Measurements from ENCODE around the gene MYT1.

MYT1 gene

DNA sequence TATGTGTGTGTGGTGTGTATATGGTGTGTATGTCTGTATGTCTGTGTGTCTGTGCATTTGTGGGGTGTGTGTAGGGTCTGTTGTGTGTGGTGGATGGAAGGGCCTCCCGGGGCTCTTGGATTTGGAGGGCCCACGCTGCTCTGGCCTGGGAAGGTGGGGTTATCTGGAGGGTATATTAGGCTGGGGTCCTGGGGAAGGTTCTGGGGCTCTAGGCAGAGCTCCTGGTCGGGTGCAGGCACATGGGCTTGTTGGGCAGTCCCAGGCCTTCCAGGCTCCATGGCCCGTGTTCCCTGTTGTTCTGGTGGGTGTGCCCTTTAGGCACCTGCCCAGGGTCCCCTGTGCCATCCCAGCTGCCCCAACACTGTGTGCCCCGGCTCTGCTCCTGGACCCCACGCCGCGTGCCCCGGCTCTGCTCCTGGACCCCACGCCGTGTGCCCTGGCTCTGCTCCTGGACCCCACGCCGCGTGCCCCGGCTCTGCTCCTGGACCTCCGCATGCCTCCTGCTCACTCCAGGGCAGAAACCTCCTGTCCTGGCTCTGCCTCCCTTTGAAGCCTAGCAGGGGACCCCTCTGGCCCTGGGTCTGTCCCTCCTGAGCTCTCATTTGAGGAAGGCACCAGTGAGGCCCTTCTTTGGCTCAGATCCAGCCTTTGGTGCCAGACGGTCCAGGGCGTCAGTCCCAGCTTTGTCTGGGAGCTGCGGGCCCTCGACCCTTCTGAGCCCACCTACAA lies 10.2 kb upstream of the MYT1 start:
- DNase-seq (ENCODE audit: low read depth in 2 of 2), result no peak

DNA sequence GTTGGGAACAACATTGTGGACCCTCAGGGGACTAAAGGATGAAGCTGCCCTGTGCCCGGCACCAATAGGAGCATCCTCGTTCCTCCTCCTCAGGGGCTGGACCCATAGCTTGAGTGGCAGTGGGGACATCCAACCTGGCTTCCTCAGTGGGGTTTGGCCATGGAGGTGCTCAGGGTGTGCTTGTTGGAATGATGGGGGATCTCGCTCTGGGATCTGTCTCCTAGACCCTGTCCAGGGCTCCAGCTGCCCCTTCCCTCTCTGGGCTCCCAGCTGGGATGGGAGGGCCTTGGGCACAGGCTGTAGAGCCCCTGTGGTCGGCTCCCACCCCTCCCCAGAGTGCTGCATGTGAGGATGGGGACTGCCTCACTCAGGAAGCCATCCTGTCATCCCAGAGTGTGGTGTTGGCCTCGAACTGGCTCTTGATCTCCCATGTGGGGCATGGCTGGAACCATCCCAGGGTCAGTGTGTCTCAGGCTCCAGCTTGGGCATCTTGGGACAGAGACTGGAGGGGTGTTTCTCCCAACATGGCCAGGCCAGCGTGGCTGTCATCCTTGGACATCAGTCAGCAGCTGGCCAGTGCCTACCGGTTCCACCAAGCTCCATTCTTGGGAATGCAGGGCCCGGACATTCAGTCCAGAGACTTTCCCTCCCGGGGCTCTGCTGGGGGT lies 9.5 kb upstream of the MYT1 start:
- DNase-seq (ENCODE audit: low read depth in 2 of 2), result no peak

DNA sequence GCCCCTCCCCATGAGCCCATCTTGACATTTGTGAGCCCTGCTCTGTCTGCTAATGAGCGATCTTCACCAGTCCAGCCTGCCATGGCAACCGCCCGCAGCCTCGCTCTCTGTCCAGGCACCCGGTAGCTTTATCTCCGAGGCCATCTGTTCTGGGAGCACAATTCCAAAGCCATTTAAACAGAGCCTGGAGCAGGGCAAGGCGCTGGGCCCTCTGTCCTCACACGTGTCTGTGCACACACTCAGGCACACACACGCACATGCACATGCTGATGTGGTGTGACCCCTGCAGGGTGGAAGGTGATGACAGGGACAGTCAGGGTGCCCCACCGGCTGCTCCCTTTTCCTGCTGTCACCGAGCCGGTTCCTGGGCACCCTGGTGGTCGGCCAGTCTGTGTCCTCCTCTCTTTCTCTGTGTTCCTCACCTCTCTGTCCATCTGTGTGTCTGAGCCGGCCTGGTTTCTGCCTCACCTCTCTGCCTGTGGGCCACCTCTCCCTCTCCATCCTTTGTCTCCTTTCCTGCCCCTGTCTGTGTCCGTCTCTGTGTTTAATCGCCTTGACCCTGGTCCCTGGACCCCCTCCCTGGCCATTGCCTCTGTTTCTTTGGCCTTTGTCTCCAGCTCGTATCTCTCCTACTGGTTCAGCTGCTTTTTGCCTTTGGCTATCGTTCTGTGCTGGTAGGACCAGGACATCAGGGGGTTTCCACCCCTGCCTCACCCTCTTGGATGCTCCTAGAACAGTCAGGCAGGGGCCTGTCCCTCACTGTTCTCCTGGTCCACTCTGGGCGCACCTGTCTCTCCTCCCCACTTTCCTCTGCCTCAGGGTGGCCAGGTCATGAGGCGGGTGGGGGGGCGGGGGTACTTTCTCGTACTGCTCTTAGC lies 8.8 kb upstream of the MYT1 start:
- DNase-seq (ENCODE audit: low read depth in 2 of 2), result no peak

DNA sequence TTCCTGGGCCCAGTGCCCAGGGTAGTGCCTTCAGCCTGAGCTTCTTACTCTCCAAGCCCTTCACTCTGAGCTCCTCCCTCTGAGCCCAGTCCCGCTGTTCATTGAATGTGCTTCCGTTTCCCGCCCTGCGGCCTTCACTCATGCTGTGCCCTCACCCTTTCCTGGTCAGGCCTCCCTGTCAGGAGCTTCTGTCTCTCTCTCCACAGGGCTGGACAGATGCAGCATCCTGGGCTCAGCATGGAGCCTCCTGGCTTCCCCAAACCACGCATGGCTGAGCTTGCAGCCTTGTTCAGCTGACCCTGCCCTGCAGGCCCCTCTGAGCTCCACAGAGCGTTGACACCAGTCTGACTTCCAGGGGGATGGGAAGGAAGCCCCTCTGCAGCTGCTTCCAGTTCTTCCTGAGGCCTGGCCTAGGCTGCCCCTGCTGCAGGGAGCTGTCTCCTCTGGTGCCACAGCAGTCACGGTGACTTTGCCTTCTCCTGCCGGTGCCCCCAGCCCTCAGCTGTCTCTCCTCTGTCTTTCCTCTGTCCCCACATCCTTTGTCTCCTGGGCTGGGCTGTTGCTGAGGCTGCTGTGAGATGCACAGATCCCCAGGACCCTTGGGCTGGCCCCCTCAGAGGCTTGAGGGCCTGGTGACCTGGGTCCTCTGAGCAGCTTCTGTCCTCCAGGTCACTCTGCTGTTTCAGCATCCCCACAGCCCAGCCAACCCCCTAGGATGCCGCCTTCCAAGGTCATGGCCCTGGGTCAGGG lies 7.9 kb upstream of the MYT1 start:
- no peak for DNase-seq (ENCODE audit: low read depth in 2 of 2)

DNA sequence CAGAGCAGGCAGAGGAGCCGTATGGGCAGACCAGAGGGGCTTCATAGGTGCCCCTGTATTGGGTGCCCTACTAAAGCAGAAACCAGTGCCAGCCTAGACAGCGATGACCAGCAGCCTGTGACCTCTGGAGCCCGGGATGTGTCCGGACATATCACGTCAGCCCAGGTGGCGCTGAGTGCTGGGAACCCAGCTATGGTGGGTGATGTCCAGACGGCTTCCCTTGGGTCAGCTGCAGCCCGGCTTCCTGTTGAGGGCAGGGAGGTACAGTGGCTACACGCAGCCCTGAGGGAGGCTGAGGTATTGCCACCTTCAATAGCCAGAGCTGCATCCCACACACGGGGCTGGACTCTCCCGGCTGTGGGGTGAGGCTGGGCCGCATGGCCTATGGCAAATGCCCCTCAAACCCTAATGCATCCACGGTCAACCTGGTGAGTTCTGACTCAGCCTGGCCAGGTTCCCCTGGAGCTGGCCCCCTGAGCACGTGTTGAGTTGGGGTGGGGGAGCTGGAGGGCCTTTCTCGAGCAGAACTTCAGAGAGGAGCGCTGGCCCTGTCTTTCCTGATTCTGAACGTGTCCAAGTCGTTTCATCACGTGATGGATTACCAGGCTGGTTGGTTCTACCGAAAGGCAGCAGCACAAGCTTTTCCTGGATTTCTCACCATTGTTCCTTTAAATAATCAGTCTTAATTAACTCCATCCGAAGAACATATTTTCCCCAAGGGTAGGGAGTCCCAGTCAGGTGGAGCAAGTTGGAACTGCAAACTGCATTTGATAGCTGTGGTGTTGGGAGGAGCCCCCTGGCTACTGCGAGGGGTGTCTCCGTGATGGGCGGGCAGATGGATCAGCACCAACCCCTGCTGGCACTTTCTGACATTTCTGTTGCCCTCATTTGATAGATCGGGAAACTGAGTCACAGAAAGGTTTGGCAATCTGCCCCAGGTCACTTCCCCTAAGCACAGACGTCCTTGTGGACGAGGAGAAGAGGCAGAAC lies 7.1 kb upstream of the MYT1 start:
- DNase-seq (ENCODE audit: low read depth in 2 of 2), result no peak

DNA sequence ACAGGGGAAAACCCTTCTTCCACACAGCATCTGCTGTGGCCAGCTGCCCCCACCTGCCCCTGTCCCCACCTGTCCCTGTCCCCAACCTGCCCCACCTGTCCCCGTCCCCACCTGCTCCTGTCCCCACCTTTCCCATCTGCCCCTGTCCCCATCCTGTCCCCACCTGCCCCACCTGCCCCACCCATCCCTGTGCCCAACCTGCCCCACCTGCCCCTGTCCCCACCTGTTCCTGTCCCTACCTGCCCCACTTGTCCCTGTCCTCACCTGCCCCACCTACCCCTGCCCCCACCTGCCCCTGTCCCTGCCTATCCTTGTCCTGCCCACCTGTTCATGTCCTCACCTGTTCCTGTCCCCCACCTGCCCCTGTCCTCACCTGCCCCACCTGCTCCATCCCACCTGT lies 6.4 kb upstream of the MYT1 start:
- DNase-seq (ENCODE audit: low read depth in 2 of 2), result no peak

DNA sequence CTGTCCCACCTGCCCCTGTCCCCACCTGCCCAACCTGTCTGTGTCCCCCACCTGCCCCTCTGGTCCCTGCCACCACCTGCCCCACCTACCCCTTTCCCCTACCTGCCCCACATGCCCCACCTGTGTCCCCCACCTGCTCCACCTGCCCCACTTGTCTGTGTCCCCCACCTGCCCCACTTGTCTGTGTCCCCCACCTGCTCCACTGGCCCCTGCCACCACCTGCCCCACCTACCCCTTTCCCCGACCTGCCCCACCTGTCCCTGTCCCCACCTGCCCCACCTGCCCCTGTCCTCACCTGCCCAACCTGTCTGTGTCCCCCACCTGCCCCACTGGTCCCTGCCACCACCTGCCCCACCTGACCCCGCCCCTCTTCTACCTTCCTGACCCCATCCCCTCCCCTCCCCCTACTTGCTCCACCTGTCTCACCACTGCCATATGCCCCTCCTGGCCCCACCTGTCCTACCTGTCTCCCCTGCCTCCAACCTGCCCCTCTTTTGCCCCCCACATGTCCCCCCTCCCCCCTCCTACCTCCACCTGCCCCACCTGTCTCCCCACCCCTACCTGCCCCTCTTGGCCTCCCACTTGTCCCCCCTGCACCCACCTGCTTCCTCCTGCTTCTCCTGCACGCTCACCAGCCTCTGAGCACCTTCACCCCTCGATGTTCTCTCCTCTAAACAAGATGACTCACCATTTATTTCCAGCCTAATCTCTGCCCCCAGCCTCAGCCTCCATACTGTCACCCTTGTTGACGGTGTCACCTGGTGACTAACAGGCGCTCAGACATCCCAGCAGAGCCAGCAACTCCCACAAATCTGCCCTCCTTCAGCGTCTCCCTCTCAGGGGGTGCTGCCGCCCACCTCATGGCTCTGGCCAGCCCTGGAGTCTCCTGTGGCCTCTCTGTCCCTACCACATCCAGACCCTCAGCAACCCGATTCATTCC lies 5.6 kb upstream of the MYT1 start:
- DNase-seq (ENCODE audit: low read depth in 2 of 2), result no peak

DNA sequence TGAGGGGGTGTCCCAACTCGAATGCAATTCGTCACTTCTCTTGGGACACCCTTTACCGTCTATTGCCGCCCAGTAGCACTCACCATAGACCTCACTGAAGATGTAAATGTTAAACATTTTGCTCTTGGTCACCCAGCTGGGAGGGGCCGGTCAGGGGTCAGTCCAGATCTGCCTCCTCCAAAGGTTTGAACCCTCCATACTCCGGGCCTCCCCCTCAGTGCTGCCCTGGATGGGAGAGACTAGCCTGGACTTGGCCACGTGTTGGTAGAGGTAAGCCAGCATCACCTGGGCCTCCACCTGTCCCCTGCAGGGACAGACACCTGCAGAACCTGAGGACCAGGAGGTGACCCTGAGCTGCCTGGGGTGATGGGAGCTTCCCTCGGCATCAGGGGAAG lies 5.0 kb upstream of the MYT1 start:
- no peak for DNase-seq (ENCODE audit: low read depth in 2 of 2)

DNA sequence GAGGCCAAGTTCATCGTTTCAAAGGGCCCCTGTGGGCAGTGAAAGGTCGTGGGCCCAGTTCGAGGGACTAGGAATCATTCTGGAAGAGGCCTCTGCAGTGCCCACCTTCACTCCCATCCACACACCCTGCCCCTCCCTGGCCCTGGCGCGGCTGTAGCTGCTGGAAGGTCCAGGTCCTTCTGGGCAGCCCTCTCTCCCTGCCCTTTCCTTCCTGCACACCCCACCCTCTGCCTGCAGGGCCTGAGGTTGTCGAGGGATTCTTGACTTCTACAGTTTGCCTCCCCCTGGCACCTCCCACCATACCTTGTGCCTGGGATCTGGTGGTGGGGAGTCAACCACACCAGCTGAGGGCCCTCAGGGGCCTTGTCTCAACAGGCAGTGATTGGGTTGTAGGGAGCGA lies 4.5 kb upstream of the MYT1 start:
- no peak for DNase-seq (ENCODE audit: low read depth in 2 of 2)

DNA sequence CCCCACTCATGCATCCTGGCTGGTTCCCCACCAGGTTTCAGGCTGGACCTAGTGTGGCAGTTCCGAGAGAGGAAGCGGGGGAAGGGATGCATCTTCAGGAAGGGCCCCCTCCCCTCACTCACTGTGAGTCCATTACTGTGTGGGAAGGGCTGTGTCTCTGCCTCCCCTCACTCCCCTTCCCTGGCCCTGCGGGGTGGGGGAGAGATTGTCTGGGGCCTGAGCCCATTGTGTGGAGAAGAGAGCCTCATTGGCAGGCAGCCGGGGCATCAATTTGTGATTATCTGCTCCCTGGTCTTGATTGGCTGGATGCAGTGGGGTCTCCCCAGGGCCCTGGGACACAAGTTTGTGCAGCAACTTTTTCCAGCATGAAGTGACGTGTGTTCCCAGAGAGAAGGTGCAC lies 4.1 kb upstream of the MYT1 start:
- DNase-seq (ENCODE audit: low read depth in 2 of 2), result no peak

DNA sequence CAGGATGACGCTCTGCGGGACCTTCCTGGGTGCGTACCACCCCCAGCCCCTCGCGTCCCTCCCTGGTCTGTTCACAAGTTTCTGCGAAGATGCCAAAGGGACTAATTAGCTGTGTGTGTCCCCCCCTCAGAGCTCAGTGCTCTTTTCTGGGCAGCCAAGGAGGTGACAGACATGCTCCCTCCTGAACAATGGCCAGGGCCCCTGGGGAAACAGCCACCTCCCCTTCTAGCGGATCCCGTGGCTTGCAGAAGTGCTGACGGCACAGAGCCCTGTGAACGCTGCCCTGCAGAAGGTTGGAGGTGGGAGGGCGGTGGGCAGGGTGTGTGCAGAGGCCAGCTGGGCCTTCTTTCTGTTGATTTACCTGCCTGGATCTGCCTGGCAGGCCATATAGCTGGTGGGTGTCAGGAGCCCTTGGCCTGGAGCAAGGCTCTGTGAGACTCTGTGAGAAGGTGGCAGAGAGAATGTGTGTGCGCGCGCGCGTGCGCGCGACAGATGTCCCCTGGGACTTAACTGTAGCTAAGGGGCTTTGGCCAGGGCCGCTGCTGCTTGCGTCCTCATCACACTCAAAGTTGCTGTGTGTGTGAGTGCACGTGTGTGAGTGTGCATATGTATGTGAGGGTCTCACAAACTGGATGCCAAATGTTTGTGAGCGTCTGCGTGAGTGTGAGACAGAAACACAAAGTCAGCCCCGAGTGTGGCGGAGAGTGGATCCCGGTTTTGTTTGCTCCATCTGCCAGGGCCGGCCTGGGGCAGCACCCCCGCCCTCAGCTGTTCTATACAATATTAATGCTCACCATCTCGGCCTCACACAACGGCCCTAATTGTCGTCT lies 3.5 kb upstream of the MYT1 start:
- no peak for DNase-seq (ENCODE audit: low read depth in 2 of 2)

DNA sequence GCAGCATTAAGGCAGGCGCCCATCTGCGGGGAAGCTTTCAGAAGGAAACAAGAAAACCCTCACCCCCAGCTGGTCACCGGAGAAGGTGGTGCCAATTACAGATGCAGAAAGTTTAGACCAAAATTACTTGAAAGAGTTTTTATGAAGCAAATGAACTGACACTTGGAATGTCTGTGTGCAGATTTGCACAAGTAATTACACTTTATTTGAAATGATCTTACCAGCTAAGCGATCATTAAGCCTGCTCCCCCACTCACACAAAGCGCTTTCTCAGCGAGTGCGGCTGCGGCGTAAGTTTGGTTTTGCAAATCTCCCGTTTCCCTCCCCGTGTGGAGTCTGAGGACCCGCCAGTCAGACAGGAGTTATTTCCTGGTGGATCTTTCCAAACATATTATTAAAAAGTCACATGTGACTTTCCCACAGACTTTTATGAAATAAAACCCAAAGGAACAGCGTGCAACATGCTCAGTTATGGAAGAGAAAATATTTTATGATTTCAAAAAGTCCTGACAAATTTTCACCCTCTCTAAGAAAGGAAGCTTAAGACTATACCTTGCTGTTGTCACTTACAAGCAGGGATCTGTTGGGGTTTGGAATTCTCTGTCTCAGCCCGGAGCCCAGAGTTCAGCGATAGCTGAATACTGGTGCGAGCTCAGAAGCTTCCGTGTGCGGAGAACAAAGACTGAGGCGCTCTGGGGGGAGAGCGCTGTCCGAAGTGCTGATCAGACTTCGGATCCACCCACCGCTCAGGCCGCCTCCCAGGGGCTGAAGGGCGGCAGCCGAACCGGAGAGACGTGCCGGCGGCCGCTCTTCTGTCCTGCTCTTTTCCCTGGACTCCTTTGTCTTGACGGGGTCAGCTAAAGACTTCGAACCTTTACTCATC lies 2.7 kb upstream of the MYT1 start:
- DNase-seq (ENCODE audit: low read depth in 2 of 2), result no peak

DNA sequence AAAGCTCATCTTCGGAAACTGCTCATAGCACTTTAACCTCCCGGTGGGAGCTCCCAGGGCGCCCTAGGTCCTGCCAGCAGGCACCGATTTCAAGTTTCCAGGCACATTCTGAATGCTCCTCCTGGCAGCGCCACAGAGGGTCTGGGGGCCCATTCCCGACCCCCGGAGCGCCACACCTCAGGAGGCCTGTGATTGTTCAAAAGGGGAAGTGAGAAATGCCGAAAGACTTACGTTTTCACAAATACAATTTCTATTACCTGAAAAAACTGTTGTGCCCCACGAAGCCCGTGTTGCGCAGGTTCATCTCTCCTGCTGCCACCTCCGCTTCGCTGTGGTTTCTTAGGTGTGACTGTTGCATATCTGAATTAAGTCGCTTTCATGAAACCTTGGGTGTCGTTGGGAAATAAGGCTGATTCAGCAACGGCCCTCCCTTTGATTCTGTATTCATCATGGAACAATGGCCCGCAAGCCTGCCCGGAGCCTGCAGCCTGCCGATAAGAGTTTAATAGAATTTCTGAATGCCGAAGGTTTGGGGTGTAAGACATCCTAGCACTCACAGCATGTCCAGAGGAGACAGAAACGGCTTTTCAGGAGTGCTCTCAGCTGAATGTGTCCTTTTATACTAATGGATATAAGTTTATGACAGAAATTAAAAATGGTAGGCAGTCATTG lies 1.9 kb upstream of the MYT1 start:
- DNase-seq (ENCODE audit: low read depth in 2 of 2), result no peak

DNA sequence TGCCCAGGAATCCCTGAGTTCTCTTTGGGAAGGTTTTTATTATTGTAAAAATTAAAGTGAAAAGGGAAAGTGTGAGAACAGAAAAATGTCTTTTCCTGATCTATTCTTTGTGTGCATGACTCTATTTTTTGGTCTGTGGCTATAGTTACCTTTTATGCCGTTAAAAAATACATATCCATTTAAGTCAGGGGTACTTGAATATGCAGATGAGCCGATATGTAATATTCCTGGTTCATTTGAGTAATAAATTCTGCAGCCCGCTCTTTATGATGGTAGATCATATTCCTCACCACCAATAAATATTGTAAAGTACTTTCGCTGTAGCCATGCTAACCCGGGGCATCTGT lies 503 bp upstream of the MYT1 start:
- no peak for DNase-seq (ENCODE audit: low read depth in 2 of 2)

DNA sequence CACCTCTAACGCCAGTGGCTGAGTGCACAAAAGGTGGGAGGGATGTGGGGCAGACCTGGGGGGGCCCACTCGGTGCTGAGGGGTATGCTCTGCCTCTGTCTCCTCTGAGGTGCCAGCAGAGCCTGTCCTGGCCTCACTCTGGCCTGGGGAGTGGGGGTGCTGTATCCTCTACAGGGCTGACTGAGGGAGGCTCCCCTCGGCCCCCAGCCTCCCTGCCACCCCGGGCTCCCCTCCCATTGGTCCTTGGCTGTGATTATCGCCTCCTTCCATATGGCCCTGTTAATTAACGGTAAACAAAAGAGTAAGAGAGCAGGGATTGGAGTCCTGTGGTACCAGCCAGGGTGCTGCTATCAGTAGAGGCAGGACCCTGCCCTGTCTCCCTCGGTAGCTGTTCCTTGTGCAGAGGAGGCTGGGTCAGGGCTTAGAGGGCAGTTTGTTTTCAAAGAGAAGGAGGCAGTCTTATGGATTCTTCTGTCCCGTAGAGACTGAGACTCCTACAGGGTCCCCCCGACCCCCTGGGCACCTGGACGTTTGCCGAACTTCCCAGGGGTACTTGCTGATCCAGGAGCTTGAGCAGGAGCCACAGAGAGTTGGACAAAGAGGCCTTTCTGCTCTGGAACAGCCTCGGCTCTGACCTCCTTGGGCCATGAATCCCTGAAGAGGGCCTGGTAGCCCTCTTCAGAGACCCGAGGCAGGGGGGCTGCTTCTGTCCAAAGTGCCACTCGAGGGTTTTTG lies 1.8 kb downstream of the MYT1 start:
- no peak for DNase-seq (ENCODE audit: low read depth in 2 of 2)

DNA sequence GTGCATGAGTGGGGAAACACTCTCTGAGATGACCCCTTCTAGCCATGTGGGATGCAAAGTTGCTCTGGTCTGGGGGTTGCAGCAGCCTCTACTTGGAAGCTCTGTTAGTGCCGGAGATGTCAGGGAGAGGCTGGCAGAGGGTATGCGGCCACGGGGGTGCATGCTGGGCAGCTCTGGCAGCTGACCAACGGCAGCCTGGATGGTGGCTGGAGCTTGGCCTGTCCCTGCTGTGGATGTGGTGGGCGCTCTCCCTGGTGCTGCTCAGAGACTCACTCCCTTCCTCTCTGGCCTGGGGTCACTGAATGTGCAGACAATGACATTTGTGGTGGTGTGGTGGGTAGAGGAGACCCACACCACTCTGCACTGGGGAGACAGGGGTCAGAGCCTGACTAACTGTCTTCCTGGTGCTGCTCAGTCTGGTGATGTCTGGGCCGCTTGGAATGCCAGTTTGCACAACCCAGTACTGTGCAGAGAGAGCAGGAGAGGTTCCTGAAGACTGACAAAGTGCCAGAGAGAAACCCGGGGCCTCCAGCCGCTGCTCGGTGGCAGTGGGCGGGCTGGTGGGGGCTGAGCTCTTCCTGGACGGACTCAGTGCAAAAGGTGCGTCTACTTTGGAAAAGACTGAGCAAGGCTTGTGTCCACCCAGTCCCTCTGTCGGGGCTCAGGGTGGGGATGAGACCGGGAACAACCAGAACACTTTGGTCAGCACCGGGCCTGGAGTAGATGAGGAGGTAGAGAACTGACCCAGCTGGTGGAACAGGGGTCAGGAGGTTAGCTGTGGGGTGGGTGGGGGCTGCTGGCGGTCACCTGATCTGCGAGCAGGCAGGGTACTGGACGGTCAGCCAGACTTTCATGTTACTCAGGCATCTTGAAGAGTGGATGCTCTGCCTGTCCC lies 2.7 kb downstream of the MYT1 start:
- DNase-seq (ENCODE audit: low read depth in 2 of 2), result no peak

Measured in stimulated activated CD8-positive, alpha-beta memory T cell treated with anti-CD3 and anti-CD28 coated beads, Interleukin-15, amount 100 ng/mL, for 4 hours (primary cell).